H1 (cell line): ENCODE data around the gene DDX41. TPM values are rescaled to one million over a fixed set of nuclear protein-coding genes. Genes with fewer than 3 reads are reported as not detected.

Experiments used
- BCL11A ChIP-seq, 2 experiments: IDR thresholded peaks; one replicate each; pipeline ENCODE4 v1.6.1; 2011; ENCODE audit warnings: low read depth in 2 of 2, low read length in 2 of 2, mild to moderate bottlenecking in 2 of 2
- polyA plus RNA-seq, 7 experiments: library from polyadenylated mRNA; depleted of rRNA in 3 of 7; stranded (reverse) in 5 of 7; unstranded in 2 of 7; fragments of >200 nt in 5 of 7; fragments of 200-250 nt in 2 of 7; gene quantifications; 1 replicate in 5 of 7; 2 replicates in 1 of 7; 4 replicates in 1 of 7; pipeline versions ENCODE4 v1.2.1 to v1.2.3, GENCODE V29; 2011 to 2013; ENCODE audit warnings: missing spikeins in 2 of 7, mixed read lengths in 2 of 7
- total RNA-seq: library from RNA; stranded (reverse); fragmentation: NEBNext Ultra II Directional; extraction: Animal tissue kit (Norgen Biotek cat#: 25700); gene quantifications from 2 replicates; pipeline ENCODE4 v1.2.1, GENCODE V29; 2021
- TF ChIP-seq, protein P1 (sequence below): fragments of 300-600 bp; sonication (generic); IDR thresholded peaks from 2 replicates; pipeline ENCODE4 v1.7.1; 2012; ENCODE audit warnings: low read length, moderate library complexity, mild to moderate bottlenecking, inconsistent platforms; ENCODE audit not compliant: insufficient replicate concordance
- TF ChIP-seq, protein P2 (sequence below): IDR thresholded peaks from 2 replicates; pipeline ENCODE4 v1.6.1; 2011; ENCODE audit warnings: low read length, improper control_type of control experiment

The DDX41 gene
- total and polyA plus RNA-seq, 2 of the 8 experiments (the other 6 are each of a cell fraction or from before 2014, with no cell fraction given), result 102 to 135 TPM

DNA sequence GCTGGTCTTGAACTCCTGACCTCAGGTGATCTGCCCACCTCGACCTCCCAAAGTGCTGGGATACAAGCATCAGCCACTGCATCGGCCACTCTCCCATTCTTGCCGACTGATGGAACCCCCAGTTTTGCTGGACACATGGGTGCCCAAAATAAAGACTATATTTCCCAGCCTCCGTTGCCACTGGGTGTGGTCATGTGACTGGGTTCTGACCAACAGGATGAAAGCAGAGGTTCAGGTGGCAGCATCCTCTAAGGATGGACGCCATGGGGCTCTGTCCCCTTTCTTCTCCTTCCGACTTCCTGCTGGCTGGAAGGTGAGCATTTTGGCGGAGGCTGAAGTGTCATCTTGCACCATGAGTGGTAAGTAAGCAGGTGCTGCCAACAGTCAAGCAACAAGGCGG, 29.6 kb downstream of the DDX41 start (continued):
- TF ChIP-seq, protein P1, sequence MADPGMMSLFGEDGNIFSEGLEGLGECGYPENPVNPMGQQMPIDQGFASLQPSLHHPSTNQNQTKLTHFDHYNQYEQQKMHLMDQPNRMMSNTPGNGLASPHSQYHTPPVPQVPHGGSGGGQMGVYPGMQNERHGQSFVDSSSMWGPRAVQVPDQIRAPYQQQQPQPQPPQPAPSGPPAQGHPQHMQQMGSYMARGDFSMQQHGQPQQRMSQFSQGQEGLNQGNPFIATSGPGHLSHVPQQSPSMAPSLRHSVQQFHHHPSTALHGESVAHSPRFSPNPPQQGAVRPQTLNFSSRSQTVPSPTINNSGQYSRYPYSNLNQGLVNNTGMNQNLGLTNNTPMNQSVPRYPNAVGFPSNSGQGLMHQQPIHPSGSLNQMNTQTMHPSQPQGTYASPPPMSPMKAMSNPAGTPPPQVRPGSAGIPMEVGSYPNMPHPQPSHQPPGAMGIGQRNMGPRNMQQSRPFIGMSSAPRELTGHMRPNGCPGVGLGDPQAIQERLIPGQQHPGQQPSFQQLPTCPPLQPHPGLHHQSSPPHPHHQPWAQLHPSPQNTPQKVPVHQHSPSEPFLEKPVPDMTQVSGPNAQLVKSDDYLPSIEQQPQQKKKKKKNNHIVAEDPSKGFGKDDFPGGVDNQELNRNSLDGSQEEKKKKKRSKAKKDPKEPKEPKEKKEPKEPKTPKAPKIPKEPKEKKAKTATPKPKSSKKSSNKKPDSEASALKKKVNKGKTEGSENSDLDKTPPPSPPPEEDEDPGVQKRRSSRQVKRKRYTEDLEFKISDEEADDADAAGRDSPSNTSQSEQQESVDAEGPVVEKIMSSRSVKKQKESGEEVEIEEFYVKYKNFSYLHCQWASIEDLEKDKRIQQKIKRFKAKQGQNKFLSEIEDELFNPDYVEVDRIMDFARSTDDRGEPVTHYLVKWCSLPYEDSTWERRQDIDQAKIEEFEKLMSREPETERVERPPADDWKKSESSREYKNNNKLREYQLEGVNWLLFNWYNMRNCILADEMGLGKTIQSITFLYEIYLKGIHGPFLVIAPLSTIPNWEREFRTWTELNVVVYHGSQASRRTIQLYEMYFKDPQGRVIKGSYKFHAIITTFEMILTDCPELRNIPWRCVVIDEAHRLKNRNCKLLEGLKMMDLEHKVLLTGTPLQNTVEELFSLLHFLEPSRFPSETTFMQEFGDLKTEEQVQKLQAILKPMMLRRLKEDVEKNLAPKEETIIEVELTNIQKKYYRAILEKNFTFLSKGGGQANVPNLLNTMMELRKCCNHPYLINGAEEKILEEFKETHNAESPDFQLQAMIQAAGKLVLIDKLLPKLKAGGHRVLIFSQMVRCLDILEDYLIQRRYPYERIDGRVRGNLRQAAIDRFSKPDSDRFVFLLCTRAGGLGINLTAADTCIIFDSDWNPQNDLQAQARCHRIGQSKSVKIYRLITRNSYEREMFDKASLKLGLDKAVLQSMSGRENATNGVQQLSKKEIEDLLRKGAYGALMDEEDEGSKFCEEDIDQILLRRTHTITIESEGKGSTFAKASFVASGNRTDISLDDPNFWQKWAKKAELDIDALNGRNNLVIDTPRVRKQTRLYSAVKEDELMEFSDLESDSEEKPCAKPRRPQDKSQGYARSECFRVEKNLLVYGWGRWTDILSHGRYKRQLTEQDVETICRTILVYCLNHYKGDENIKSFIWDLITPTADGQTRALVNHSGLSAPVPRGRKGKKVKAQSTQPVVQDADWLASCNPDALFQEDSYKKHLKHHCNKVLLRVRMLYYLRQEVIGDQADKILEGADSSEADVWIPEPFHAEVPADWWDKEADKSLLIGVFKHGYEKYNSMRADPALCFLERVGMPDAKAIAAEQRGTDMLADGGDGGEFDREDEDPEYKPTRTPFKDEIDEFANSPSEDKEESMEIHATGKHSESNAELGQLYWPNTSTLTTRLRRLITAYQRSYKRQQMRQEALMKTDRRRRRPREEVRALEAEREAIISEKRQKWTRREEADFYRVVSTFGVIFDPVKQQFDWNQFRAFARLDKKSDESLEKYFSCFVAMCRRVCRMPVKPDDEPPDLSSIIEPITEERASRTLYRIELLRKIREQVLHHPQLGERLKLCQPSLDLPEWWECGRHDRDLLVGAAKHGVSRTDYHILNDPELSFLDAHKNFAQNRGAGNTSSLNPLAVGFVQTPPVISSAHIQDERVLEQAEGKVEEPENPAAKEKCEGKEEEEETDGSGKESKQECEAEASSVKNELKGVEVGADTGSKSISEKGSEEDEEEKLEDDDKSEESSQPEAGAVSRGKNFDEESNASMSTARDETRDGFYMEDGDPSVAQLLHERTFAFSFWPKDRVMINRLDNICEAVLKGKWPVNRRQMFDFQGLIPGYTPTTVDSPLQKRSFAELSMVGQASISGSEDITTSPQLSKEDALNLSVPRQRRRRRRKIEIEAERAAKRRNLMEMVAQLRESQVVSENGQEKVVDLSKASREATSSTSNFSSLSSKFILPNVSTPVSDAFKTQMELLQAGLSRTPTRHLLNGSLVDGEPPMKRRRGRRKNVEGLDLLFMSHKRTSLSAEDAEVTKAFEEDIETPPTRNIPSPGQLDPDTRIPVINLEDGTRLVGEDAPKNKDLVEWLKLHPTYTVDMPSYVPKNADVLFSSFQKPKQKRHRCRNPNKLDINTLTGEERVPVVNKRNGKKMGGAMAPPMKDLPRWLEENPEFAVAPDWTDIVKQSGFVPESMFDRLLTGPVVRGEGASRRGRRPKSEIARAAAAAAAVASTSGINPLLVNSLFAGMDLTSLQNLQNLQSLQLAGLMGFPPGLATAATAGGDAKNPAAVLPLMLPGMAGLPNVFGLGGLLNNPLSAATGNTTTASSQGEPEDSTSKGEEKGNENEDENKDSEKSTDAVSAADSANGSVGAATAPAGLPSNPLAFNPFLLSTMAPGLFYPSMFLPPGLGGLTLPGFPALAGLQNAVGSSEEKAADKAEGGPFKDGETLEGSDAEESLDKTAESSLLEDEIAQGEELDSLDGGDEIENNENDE, result no peak
- no peak for TF ChIP-seq BCL11A (IDR thresholded peaks at IDR 0.05; ENCODE audit: low read depth in 2 of 2, low read length in 2 of 2)
- TF ChIP-seq, protein P2, sequence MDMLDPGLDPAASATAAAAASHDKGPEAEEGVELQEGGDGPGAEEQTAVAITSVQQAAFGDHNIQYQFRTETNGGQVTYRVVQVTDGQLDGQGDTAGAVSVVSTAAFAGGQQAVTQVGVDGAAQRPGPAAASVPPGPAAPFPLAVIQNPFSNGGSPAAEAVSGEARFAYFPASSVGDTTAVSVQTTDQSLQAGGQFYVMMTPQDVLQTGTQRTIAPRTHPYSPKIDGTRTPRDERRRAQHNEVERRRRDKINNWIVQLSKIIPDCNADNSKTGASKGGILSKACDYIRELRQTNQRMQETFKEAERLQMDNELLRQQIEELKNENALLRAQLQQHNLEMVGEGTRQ, result 0 out of 2 replicates have a peak, but pooled peaks have one; percentile 8
- TF ChIP-seq, all 59 proteins: peak for 1
